ENCODE data around the gene ZNF778. TPM values are rescaled to one million over a fixed set of nuclear protein-coding genes. Genes with fewer than 3 reads are reported as not detected.

The ZNF778 gene
- total RNA-seq, 1 donor from 2014 or later = 21.5 TPM

DNA sequence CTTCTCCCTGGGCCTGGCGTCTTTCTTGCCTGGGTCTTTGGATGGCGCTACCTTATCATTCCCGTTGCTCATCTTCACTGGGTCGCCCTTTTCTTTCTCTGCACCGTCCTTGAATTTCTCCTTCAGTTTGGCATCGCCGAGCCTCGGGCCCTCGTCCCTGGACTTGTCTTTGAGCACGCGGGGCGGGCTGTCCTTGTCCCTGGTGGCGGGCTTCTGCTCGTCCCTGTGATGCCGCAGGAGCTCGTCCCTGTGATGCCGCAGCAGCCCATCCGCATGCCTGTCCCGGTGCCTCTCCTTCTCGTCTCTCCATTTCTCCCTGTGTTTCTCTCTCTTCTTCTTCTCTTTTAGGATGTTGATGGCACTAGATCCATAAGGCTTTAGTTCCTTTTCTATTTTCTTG is 64.3 kb downstream of the ZNF778 start:
- peaks cover 32% of the 10 kb centered on the region for H4K20me1 ChIP-seq (ENCODE audit: low read depth)
- H3K4me1 ChIP-seq = no peaks in the 10 kb centered on the region
- no peaks in the 10 kb centered on the region for H3F3A ChIP-seq (ENCODE audit: low read depth)
- no peaks in the 10 kb centered on the region for H3K36me3 ChIP-seq
- H3K36me3 Mint-ChIP-seq = peaks cover 7% of the 10 kb centered on the region
- H3K4me2 ChIP-seq = no peak overlapping the region
- H3K27ac ChIP-seq = no peak overlapping the region
- no peak overlapping the region for H3K9ac ChIP-seq
- no peak overlapping the region for H3K4me3 Mint-ChIP-seq
- H3K4me3 ChIP-seq = no peak overlapping the region
- H3K27ac Mint-ChIP-seq = no peak overlapping the region
- peaks cover 6% of the 10 kb centered on the region for H3K4me1 Mint-ChIP-seq
- H2AFZ ChIP-seq (replicated peaks) = no peak overlapping the region
- H3K79me2 ChIP-seq (ENCODE audit: low read depth) = no peaks in the 10 kb centered on the region
- peaks cover 3% of the 10 kb centered on the region for H3K27me3 Mint-ChIP-seq (ENCODE audit: insufficient read depth, low read depth)
- TF ChIP-seq, protein P1, sequence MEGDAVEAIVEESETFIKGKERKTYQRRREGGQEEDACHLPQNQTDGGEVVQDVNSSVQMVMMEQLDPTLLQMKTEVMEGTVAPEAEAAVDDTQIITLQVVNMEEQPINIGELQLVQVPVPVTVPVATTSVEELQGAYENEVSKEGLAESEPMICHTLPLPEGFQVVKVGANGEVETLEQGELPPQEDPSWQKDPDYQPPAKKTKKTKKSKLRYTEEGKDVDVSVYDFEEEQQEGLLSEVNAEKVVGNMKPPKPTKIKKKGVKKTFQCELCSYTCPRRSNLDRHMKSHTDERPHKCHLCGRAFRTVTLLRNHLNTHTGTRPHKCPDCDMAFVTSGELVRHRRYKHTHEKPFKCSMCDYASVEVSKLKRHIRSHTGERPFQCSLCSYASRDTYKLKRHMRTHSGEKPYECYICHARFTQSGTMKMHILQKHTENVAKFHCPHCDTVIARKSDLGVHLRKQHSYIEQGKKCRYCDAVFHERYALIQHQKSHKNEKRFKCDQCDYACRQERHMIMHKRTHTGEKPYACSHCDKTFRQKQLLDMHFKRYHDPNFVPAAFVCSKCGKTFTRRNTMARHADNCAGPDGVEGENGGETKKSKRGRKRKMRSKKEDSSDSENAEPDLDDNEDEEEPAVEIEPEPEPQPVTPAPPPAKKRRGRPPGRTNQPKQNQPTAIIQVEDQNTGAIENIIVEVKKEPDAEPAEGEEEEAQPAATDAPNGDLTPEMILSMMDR (IDR thresholded peaks at IDR 0.05) = no peak
- TF ChIP-seq EZH2 (IDR thresholded peaks at IDR 0.05) = no peak
- TF ChIP-seq EZH2phosphoT487 (IDR thresholded peaks at IDR 0.05) = no peak
- no peaks in the 10 kb centered on the region for H3K27me3 ChIP-seq
- no peaks in the 10 kb centered on the region for H3K9me3 ChIP-seq (ENCODE audit: low read depth)
- no peak for DNase-seq (ENCODE audit: low spot score)
- no peaks in the 10 kb centered on the region for H3K9me3 Mint-ChIP-seq

DNA sequence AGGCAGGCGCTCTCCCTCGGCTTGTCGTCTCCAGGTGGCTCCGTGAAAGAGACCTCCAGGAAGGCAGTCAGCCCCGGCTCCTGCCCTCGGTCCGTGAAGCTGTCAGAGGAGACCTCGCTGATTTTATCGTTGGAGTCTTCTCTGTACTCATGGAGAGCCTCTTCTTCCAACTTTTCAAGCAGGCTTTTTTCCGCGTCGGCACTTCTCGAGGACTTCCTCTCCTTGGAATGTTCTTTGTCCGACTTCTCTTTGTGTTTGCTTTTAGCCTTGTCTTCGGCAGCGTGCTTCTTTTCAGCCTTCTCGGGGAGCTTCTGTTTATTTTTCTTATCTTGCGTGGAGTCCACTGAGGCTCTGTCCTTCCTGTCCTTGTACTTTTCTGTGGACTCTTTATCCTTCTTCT is 65.0 kb downstream of the ZNF778 start:
- peak overlapping the region; percentile 37 for H3K27ac ChIP-seq
- peaks cover 10% of the 10 kb centered on the region for H3K4me1 Mint-ChIP-seq
- peaks cover 29% of the 10 kb centered on the region for H4K20me1 ChIP-seq (ENCODE audit: low read depth)
- no peak overlapping the region for H3K9ac ChIP-seq
- no peak overlapping the region for H3K4me3 ChIP-seq
- no peaks in the 10 kb centered on the region for H3K27me3 ChIP-seq
- no peaks in the 10 kb centered on the region for H3F3A ChIP-seq (ENCODE audit: low read depth)
- H3K9me3 ChIP-seq (ENCODE audit: low read depth) = no peaks in the 10 kb centered on the region
- no peak overlapping the region for H3K4me3 Mint-ChIP-seq
- H3K79me2 ChIP-seq (ENCODE audit: low read depth) = no peaks in the 10 kb centered on the region
- H3K36me3 Mint-ChIP-seq = peaks cover 6% of the 10 kb centered on the region
- peaks cover 3% of the 10 kb centered on the region for H3K27me3 Mint-ChIP-seq (ENCODE audit: insufficient read depth, low read depth)
- no peak for DNase-seq (ENCODE audit: low spot score)
- H3K9me3 Mint-ChIP-seq = no peaks in the 10 kb centered on the region
- no peak overlapping the region for H2AFZ ChIP-seq (replicated peaks)
- no peak for TF ChIP-seq EZH2phosphoT487 (IDR thresholded peaks at IDR 0.05)
- no peaks in the 10 kb centered on the region for H3K4me1 ChIP-seq
- H3K36me3 ChIP-seq = no peaks in the 10 kb centered on the region
- no peak overlapping the region for H3K27ac Mint-ChIP-seq
- no peak overlapping the region for H3K4me2 ChIP-seq

DNA sequence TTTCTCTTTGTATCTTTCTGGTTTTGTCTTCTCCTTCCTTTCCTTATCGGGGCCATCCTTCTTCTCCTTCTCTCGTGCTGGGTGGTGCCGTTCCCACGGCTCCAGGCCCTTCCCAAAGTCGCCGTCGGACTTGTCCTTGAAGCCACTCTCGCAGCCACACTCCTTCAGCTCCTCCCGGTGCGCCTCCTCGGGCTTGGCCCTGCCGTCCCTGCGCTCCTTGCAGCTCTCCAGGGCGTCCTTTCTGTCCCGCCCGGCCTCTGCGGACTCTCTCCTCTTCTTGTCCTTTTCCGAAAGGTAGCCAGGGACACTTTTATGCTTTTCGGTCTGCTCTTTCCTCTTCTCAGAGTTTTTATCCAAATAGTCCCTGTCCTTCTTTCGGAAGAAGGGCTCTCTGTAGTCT is 65.9 kb downstream of the ZNF778 start:
- no peak for DNase-seq (ENCODE audit: low spot score)
- no peaks in the 10 kb centered on the region for H3K9me3 ChIP-seq (ENCODE audit: low read depth)
- peaks cover 16% of the 10 kb centered on the region for H3K4me1 Mint-ChIP-seq
- H3K27me3 Mint-ChIP-seq (ENCODE audit: insufficient read depth, low read depth) = peaks cover 2% of the 10 kb centered on the region
- no peak overlapping the region for H3K27ac Mint-ChIP-seq
- H4K20me1 ChIP-seq (ENCODE audit: low read depth) = peaks cover 20% of the 10 kb centered on the region
- no peak overlapping the region for H3K4me3 ChIP-seq
- no peaks in the 10 kb centered on the region for H3K36me3 ChIP-seq
- H3K4me3 Mint-ChIP-seq = no peak overlapping the region
- no peaks in the 10 kb centered on the region for H3K4me1 ChIP-seq
- H3K9ac ChIP-seq = no peak overlapping the region
- H2AFZ ChIP-seq (replicated peaks) = no peak overlapping the region
- H3K27ac ChIP-seq = no peak overlapping the region
- no peak overlapping the region for H3K4me2 ChIP-seq
- no peaks in the 10 kb centered on the region for H3K27me3 ChIP-seq
- TF ChIP-seq, protein P1 (IDR thresholded peaks at IDR 0.05) = no peak
- no peak for TF ChIP-seq EZH2 (IDR thresholded peaks at IDR 0.05)
- TF ChIP-seq EZH2phosphoT487 (IDR thresholded peaks at IDR 0.05) = no peak
- H3K79me2 ChIP-seq (ENCODE audit: low read depth) = no peaks in the 10 kb centered on the region
- H3F3A ChIP-seq (ENCODE audit: low read depth) = no peaks in the 10 kb centered on the region
- H3K9me3 Mint-ChIP-seq = no peaks in the 10 kb centered on the region
- H3K36me3 Mint-ChIP-seq = peaks cover 10% of the 10 kb centered on the region

DNA sequence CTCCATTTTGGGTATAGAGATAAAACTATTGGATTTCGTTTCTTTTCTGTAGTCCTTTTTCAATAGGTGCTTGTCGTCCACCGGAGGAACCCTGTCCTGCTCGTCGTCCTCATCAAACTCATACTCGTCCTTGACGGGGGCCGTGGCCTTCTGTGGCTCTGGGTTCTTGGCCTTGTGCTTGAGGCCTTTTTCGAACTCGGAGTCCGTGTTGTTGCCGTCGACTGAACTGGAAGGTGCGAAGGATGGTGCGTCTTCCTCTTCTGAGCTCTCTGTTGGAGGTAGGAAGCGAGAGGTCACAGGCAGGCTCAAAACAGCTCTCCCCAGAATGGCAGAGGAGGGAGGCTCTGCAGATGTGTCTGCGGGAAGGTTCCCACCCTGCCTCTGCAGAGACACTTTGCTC is 67.9 kb downstream of the ZNF778 start:
- Histone ChIP-seq H3F3A (ENCODE audit: low read depth) (peaks cover 7% of the 10 kb centered on the region), H3K9ac (no peak overlapping the region), H3K79me2 (ENCODE audit: low read depth) (peaks cover 7% of the 10 kb centered on the region), H3K4me3 (no peak overlapping the region), H3K36me3 (no peaks in the 10 kb centered on the region), H3K4me2 (no peak overlapping the region), H3K27me3 (no peaks in the 10 kb centered on the region), H4K20me1 (ENCODE audit: low read depth) (peaks cover 35% of the 10 kb centered on the region), H3K9me3 (ENCODE audit: low read depth) (no peaks in the 10 kb centered on the region), H3K27ac (no peak overlapping the region), H3K4me1 (no peaks in the 10 kb centered on the region), H2AFZ (replicated peaks) (no peak overlapping the region)
- DNase-seq (ENCODE audit: low spot score) = no peak
- H3K4me3 Mint-ChIP-seq = no peak overlapping the region
- TF ChIP-seq, protein P1 (IDR thresholded peaks at IDR 0.05) = no peak
- no peak for TF ChIP-seq EZH2phosphoT487 (IDR thresholded peaks at IDR 0.05)
- no peak for TF ChIP-seq EZH2 (IDR thresholded peaks at IDR 0.05)
- H3K9me3 Mint-ChIP-seq = no peaks in the 10 kb centered on the region
- H3K4me1 Mint-ChIP-seq = peaks cover 23% of the 10 kb centered on the region
- H3K27ac Mint-ChIP-seq = no peak overlapping the region
- H3K36me3 Mint-ChIP-seq = peaks cover 10% of the 10 kb centered on the region
- peaks cover 2% of the 10 kb centered on the region for H3K27me3 Mint-ChIP-seq (ENCODE audit: insufficient read depth, low read depth)

All from neural progenitor cell (in vitro differentiated cells).